HEK293 (cell line): ENCODE data around the gene SFSWAP.

Experiments used
- CTCF ChIA-PET: fragments of 350-600 bp; formaldehyde crosslinking; extraction: SDS; loops from one replicate; lab custom pipeline; 2021; ENCODE audit warnings: antibody characterized with exemption; lab: Yijun Ruan, JAX
- POLR2A ChIA-PET: fragments of 300-600 bp; formaldehyde crosslinking; extraction: SDS; loops from one replicate; lab custom pipeline; 2020; ENCODE audit warnings: antibody characterized with exemption, inconsistent platforms; lab: Yijun Ruan, JAX
- H3K27ac ChIP-seq: fragments of 200-500 bp; sonication (Bioruptor generic); 2 replicates; pipeline ENCODE4 v1.5.1; 2014; ENCODE audit warnings: low read depth, low read length, control low read depth, inconsistent platforms; ENCODE audit errors: extremely low read depth
- H3K36me3 ChIP-seq, 2 experiments: fragments of 200-500 bp in 1 of 2; sonication (Bioruptor generic) in 1 of 2; 1 replicate in 1 of 2; 2 replicates in 1 of 2; pipeline ENCODE4 v1.5.1; 2014 to 2017; ENCODE audit warnings: inconsistent platforms in 2 of 2, low read length in 2 of 2; ENCODE audit not compliant: control insufficient read depth in 2 of 2, insufficient read depth in 1 of 2
- H3K4me1 ChIP-seq: fragments of 200-500 bp; sonication (Bioruptor generic); 2 replicates; pipeline ENCODE4 v1.5.1; 2014; ENCODE audit warnings: mild to moderate bottlenecking, low read length, inconsistent platforms; ENCODE audit not compliant: control insufficient read depth, insufficient read depth
- H3K4me3 ChIP-seq: 2 replicates; pipeline ENCODE4 v1.5.1; 2011; ENCODE audit warnings: low read depth, mild to moderate bottlenecking, control low read depth, low read length, moderate library complexity
- H3K9me3 ChIP-seq: fragments of 200-500 bp; sonication (Bioruptor generic); 2 replicates; pipeline ENCODE4 v1.5.1; 2014; ENCODE audit warnings: low read depth, low read length, inconsistent platforms; ENCODE audit not compliant: control insufficient read depth, insufficient read depth
- BCL11B ChIP-seq: fragments of 450-650 bp; formaldehyde crosslinking; IDR thresholded peaks from 2 replicates; pipeline ENCODE4 v1.5.1; 2016; ENCODE audit warnings: low read depth, missing biosample characterization, missing genetic modification characterization
- HIC1 ChIP-seq: fragments of 450-650 bp; formaldehyde crosslinking; IDR thresholded peaks from 2 replicates; pipeline ENCODE4 v1.5.1; 2016; ENCODE audit warnings: missing biosample characterization, missing genetic modification characterization
- HOXD13 ChIP-seq: sonication (generic); formaldehyde crosslinking; IDR thresholded peaks from 2 replicates; pipeline ENCODE4 v1.8.0; 2022; ENCODE audit warnings: missing genetic modification reagents, borderline replicate concordance
- SP3 ChIP-seq: fragments of 450-650 bp; formaldehyde crosslinking; IDR thresholded peaks from 2 replicates; pipeline ENCODE4 v1.5.1; 2016; ENCODE audit warnings: missing biosample characterization, missing genetic modification characterization
- TCF7L2 ChIP-seq: IDR thresholded peaks from 2 replicates; pipeline ENCODE4 v1.6.1; 2011; ENCODE audit warnings: low read depth, mild to moderate bottlenecking, inconsistent platforms, low read length, moderate library complexity, borderline replicate concordance
- WT1 ChIP-seq: fragments of 450-650 bp; formaldehyde crosslinking; IDR thresholded peaks from 2 replicates; pipeline ENCODE4 v1.5.1; 2016; ENCODE audit warnings: missing biosample characterization, missing genetic modification characterization
- ZBTB1 ChIP-seq: fragments of 450-650 bp; formaldehyde crosslinking; IDR thresholded peaks from 2 replicates; pipeline ENCODE4 v1.5.1; 2016; ENCODE audit warnings: missing biosample characterization, missing genetic modification characterization
- ZFP3 ChIP-seq: fragments of 450-650 bp; formaldehyde crosslinking; IDR thresholded peaks from 2 replicates; pipeline ENCODE4 v1.5.1; 2016; ENCODE audit warnings: low read depth, missing biosample characterization, missing genetic modification characterization
- ZNF138 ChIP-seq: fragments of 450-650 bp; formaldehyde crosslinking; IDR thresholded peaks from 2 replicates; pipeline ENCODE4 v1.5.1; 2016; ENCODE audit warnings: missing biosample characterization, missing genetic modification characterization, borderline replicate concordance
- ZNF280C ChIP-seq: fragments of 450-650 bp; formaldehyde crosslinking; IDR thresholded peaks from 2 replicates; pipeline ENCODE4 v1.5.1; 2016; ENCODE audit warnings: missing biosample characterization, missing genetic modification characterization
- ZNF398 ChIP-seq: fragments of 450-650 bp; formaldehyde crosslinking; IDR thresholded peaks from 2 replicates; pipeline ENCODE4 v1.5.1; 2017; ENCODE audit warnings: missing biosample characterization, missing genetic modification characterization
- ZNF514 ChIP-seq: fragments of 450-650 bp; formaldehyde crosslinking; IDR thresholded peaks from 2 replicates; pipeline ENCODE4 v1.5.1; 2016; ENCODE audit warnings: missing biosample characterization, missing genetic modification characterization
- ZNF548 ChIP-seq: fragments of 450-650 bp; formaldehyde crosslinking; IDR thresholded peaks from 2 replicates; pipeline ENCODE4 v1.5.1; 2016; ENCODE audit warnings: missing biosample characterization, missing genetic modification characterization
- ZNF561 ChIP-seq: fragments of 450-650 bp; IDR thresholded peaks from 2 replicates; pipeline ENCODE4 v1.5.1; 2018; ENCODE audit warnings: missing biosample characterization, missing genetic modification characterization, borderline replicate concordance
- ZNF768 ChIP-seq: fragments of 450-650 bp; formaldehyde crosslinking; IDR thresholded peaks from 2 replicates; pipeline ENCODE4 v1.5.1; 2018; ENCODE audit warnings: missing biosample characterization, mild to moderate bottlenecking, missing genetic modification characterization
- ZNF785 ChIP-seq: fragments of 450-650 bp; formaldehyde crosslinking; IDR thresholded peaks from 2 replicates; pipeline ENCODE4 v1.5.1; 2016; ENCODE audit warnings: missing biosample characterization, missing genetic modification characterization
- TF ChIP-seq, protein P1 (sequence below): fragments of 450-650 bp; formaldehyde crosslinking; IDR thresholded peaks from 2 replicates; pipeline ENCODE4 v1.5.1; 2016; ENCODE audit warnings: missing biosample characterization, missing genetic modification characterization
- TF ChIP-seq, protein P2 (sequence below): fragments of 450-650 bp; formaldehyde crosslinking; IDR thresholded peaks from 2 replicates; pipeline ENCODE4 v1.5.1; 2016; ENCODE audit warnings: missing biosample characterization, missing genetic modification characterization

SFSWAP gene

DNA sequence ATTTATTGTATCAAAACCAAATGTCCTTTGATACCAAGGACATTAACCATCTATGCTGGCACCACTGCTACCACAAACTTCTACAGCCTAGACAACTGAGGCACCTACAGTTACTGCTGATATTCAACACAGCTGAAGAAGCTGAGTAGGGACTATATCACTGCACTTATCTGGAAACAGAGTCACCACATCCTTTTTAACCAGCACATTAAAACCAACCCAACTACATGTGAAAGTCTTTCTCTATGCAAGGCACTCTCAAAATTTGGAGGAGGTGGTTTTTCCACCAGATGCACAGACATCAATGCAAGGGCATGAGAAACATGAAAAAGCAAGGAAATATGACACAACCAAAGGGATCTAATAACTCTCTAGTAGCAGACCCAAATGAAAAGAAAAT is 7.7 kb upstream of the SFSWAP start:
- TF ChIP-seq SP3 (tag by site-specific recombination) (no peak), TCF7L2 (no peak), ZNF514 (tag by site-specific recombination) (no peak), HOXD13 (CRISPR knock-in tag) (no peak), WT1 (tag by site-specific recombination) (no peak), ZNF561 (tag by site-specific recombination) (no peak), ZBTB1 (tag by site-specific recombination) (no peak), ZNF785 (tag by site-specific recombination) (no peak), ZNF138 (tag by site-specific recombination) (no peak), HIC1 (tag by site-specific recombination) (no peak), BCL11B (tag by site-specific recombination) (no peak), ZFP3 (tag by site-specific recombination) (no peak), ZNF280C (no peak), ZNF398 (tag by site-specific recombination) (no peak), ZNF548 (tag by site-specific recombination) (no peak), ZNF768 (tag by site-specific recombination) (no peak)
- TF ChIP-seq, protein P1, sequence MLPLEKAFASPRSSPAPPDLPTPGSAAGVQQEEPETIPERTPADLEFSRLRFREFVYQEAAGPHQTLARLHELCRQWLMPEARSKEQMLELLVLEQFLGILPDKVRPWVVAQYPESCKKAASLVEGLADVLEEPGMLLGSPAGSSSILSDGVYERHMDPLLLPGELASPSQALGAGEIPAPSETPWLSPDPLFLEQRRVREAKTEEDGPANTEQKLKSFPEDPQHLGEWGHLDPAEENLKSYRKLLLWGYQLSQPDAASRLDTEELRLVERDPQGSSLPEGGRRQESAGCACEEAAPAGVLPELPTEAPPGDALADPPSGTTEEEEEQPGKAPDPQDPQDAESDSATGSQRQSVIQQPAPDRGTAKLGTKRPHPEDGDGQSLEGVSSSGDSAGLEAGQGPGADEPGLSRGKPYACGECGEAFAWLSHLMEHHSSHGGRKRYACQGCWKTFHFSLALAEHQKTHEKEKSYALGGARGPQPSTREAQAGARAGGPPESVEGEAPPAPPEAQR (tag by site-specific recombination) = no peak
- TF ChIP-seq, protein P2, sequence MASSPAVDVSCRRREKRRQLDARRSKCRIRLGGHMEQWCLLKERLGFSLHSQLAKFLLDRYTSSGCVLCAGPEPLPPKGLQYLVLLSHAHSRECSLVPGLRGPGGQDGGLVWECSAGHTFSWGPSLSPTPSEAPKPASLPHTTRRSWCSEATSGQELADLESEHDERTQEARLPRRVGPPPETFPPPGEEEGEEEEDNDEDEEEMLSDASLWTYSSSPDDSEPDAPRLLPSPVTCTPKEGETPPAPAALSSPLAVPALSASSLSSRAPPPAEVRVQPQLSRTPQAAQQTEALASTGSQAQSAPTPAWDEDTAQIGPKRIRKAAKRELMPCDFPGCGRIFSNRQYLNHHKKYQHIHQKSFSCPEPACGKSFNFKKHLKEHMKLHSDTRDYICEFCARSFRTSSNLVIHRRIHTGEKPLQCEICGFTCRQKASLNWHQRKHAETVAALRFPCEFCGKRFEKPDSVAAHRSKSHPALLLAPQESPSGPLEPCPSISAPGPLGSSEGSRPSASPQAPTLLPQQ (tag by site-specific recombination) = no peak
- Histone ChIP-seq H3K27ac (no peak overlapping the region), H3K4me3 (no peak overlapping the region), H3K9me3 (no peaks in the 10 kb centered on the region), H3K4me1 (no peaks in the 10 kb centered on the region), H3K36me3 (no peaks in the 10 kb centered on the region)
- ChIA-PET CTCF (no interaction called here), POLR2A (no interaction called here)
